Measurements from ENCODE around the gene BMS1.
"Not testable (repeated sequence)": the region's sequence is repeated elsewhere in the genome, so short reads cannot be mapped to it uniquely, and the experiment has no call there.

BMS1 gene, protein sequence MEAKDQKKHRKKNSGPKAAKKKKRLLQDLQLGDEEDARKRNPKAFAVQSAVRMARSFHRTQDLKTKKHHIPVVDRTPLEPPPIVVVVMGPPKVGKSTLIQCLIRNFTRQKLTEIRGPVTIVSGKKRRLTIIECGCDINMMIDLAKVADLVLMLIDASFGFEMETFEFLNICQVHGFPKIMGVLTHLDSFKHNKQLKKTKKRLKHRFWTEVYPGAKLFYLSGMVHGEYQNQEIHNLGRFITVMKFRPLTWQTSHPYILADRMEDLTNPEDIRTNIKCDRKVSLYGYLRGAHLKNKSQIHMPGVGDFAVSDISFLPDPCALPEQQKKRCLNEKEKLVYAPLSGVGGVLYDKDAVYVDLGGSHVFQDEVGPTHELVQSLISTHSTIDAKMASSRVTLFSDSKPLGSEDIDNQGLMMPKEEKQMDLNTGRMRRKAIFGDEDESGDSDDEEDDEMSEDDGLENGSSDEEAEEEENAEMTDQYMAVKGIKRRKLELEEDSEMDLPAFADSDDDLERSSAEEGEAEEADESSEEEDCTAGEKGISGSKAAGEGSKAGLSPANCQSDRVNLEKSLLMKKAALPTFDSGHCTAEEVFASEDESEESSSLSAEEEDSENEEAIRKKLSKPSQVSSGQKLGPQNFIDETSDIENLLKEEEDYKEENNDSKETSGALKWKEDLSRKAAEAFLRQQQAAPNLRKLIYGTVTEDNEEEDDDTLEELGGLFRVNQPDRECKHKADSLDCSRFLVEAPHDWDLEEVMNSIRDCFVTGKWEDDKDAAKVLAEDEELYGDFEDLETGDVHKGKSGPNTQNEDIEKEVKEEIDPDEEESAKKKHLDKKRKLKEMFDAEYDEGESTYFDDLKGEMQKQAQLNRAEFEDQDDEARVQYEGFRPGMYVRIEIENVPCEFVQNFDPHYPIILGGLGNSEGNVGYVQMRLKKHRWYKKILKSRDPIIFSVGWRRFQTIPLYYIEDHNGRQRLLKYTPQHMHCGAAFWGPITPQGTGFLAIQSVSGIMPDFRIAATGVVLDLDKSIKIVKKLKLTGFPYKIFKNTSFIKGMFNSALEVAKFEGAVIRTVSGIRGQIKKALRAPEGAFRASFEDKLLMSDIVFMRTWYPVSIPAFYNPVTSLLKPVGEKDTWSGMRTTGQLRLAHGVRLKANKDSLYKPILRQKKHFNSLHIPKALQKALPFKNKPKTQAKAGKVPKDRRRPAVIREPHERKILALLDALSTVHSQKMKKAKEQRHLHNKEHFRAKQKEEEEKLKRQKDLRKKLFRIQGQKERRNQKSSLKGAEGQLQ

DNA sequence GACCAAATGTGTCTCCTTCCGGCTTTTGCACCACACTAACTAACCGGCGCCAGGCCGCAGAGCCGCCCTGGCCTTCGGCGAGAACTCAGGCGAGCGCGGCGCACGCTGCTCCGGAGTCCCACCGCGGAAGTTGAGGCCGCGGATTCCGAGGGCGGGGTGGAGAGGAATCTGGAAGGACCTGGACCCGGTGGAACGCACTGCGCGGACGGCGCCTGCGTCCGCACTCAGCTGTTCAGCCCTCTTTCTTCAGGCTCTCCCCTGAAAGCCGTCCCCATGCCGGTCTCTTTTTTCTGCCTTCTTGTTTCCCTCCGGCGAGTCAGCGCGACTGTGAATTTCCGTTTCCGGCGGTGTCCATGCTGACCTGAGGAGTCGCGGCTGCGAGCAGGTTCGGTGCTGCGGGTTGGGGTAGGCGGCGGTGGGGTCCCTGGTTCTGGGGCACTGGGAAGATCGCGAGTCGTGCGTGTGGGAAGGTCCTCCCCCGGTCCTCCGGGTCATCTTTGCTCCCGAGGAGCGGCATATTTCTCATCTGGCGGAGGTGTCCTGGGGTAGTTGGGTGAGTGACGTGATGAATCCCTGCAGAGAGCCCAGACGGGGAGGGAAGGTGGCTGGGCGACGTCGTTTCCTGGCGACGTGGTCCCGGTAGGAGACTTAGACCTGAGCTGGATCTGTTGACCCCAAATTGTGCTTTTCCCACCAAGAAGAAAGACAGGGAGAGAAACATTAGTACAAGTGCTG is at the start of gene BMS1:
Gene BMS1, plus strand, starts transcription at position 350 of the 735 bp plus-strand sequence. CDS start 1,600 bp downstream, outside the sequence.
- peak; percentile 94 for DNase-seq

DNA sequence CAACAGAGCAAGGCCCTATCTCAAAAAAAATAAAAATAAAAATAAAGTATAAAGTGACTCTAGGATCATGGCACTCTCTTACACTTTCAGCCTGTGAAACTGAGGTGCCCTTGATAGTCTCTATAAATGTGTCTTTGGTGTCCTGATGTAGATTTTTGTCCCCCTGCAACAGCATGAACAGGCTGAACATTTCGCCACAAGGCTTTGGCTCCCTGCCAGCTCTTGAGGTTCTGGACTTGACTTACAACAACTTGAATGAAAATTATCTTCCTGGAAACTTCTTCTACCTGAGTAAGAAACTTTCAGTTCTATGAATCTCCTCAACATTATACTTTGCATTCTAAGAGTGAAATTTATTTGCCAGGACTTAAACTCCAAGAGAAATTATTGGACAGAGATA is 48.1 kb upstream of the BMS1 start:
- DNase-seq, result no peak

DNA sequence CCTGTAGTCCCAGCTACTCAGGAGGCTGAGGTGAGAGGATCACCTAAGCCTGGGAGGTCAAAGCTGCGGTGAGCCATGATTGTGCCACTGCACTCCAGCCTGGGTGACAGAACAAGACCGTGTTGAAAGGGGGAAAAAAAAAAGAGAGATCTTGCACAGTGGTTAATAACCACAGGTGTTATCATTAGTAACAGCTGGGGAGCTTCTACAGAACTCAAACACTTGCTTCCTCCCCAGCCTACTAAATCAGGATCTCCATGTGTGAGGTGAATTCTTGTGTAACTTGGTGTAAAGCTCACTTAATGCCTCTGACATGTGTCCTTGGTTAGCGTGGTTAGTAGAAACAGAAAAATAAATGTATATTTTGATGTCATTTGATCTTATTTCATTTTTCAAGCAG is 43.9 kb upstream of the BMS1 start:
- no peak for DNase-seq

DNA sequence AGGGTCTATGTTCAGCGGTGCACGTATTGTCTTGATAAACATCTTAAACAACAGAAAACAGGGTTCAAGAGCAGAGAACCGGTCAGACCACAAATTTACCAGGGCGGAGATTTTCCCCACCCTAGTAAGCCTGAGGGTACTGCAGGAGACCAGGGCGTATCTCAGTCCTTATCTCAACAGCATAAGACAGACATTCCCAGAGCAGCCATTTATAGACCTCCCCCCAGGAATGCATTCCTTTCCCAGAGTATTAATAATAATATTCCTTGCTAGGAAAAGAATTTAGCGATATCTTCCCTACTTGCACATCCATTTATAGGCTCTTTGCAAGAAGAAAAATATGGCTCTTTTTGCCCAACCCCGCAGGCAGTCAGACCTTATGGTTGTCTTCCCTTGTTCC is 41.1 kb upstream of the BMS1 start:
- DNase-seq, result not testable (repeated sequence)

DNA sequence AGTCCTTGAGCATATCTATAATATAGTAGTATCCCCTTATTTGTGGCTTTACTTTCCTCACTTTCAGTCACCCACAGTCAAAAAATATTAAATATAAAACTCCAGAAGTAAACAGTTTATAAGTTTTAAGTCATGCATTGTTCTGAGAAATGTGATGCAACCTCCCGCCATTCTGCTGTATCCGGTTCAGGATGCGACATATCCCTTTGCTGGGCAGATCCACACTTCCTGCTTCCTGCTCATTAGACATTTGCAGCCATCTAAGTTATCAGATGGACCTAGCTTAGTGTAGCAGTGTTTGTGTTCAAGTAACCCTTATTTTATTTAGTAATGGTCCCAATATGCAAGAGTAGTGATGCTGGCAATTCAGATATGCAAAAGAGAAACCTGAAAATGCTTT is 38.9 kb upstream of the BMS1 start:
- no peak for DNase-seq

DNA sequence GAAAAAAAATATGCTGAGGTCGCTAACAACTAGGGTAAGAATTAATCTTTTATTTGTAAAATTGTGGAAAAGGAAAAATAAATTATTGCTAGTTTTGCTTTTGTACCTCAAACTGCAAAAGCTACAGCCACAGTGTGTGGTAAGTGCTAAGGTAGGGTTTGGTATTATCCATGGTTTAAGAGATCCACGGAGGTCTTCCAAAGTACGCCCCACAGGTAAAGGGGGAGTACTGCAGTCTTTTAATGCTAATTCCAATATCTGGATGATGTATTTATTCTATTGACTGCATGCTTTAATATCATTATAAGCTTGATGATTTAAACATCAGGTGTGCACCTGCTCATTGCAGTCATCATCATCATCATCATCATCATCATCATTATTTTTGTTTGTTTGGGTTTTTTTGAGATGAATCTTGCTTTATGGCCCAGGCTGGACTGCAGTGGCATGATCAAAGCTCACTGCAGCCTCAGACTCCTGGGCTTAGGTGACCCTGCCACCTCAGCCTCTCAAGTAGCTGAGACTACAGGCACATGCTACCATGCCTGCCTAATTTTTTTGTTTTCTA is 38.4 kb upstream of the BMS1 start:
- DNase-seq, result no peak

DNA sequence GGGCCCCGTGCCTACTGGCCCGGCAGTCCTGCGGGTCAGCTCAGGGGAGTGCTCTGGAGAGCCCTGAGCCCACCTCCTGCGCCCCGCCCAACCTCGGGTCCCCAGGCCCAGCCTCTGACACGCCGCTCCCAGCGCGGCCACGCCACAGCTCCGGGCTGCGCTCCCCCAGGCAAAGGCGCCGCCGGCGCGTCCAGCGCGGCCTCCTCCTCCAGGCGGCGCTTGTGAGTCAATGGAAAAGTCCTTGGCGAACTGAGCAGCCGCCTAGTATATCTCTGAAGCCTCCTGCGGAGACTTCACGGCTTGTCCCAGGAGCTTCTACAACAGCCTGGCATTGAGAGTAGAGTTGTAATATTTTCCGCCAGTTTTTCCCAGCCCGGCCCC is 29.5 kb upstream of the BMS1 start:
- peak; percentile 78 for DNase-seq

DNA sequence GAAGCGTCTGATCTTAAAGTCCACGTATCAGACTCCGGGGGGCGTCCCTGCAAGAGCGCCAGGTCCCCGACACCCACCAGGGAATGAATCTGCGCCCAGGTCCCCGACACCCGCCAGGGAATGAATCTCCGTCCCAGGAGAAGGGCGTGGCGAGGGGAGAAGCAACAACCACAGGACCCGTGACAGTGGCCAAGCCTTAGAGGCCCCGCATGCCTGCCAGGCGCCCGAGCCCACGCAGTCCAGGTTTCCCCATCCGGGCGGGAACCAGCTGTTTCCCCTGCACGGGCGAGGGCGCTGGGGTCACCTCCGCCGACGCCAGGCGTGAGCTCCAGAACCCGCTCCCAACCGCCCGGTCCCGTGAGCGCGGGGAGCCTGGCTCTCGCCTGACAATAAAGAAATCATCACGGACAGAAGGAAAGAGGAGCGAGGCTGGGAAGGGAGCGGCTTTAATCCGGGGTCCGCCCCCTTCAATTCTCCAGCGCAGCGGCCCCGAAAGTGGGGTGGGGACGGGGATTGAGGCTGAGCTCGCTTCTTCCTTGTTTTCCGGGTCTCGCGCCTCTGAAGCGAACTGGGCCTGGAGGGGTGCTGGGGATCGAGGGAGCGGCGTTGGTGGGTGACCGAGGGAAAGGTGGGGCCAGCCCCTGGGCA is 29.0 kb upstream of the BMS1 start:
- DNase-seq, result no peak

DNA sequence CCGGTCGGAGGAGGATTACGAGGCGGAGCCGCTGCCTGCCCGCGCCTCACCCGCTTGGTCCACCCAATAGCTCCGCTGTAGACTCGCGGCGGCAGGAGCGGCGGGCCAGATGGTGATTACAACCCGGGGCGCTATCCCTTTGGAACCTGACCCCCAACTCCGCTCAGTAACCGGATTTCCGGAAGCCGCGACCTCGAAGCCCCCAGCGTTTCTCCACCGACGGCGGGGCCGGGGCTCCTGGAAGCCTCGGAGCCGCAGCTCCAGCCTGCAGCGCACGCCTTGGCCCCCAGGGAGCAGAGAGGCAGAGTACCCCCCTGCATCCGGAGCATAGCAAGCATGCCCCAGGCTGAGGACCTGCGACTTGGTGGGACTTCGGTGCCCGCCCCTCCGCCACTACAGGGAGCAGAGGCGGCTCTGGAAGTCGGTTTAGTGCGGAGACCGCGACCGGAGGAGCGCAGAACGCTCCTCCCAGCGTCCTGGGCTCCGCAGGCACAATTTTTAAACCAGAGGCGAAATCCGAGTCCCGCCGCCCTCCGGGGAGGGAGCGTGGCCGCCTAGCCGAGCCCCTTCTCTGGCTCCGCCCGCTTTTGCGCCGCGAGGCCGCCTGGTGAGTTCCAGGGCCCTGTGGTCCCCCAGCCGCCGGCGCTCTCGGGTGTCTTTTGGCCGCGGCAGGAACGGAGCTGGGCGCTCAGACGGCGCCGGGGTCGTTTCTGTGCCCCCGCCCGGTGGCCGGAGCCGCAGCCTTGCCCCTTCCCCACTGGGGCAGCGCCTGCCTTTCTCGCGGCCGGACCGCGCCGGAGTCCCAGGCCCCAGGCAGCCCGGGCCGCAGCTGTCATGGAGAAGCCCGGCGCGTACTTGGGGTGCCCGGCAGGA is 28.2 kb upstream of the BMS1 start:
- DNase-seq, result peak; percentile 7

DNA sequence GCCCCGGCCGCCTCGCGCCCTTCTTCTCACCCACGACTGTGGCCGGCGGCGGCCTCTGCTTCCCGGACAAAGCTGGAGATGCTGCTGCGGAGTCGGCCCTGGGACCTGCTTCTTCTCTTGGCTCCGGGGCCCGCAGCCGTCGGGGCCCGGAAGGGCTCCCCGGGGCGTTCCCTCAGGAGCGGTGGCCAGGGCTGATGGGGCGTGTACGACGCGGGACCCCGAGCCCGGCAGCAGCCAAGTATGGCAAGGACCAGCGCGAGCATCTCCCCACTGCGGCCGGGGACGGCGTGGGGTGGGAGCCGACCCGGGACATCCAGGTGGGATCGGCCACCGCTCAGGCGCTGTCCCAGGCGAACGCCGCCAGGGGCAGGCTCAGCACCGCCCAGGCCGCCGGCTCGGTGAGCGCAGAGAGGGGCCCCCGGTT is 27.6 kb upstream of the BMS1 start:
- DNase-seq, result no peak

DNA sequence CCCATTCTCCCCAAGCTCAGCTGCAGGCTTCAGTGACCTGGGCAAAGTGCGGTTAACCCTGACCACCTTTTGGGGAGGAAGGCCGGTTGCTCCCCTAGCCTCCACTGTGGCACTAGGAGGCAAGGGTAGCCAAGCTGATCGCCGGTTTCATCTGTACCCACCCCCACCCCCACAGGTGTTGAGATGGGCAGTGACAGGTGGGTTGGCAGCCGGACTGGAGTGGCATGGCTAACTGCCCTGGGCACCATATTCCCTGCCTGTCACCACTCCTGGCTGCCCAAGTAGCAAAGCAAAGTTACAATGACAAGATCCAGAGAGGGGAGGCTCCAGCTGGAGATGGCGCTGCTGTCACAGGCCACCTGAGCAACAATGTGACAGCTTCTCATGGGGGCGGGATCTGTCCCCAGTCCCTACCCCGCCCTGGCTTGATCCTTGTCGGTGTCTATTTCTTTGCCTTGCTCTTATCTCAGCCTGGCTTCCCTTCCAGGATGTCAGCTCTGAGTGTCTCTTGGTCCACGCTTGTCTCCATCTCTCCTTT is 27.0 kb upstream of the BMS1 start:
- DNase-seq, result no peak

DNA sequence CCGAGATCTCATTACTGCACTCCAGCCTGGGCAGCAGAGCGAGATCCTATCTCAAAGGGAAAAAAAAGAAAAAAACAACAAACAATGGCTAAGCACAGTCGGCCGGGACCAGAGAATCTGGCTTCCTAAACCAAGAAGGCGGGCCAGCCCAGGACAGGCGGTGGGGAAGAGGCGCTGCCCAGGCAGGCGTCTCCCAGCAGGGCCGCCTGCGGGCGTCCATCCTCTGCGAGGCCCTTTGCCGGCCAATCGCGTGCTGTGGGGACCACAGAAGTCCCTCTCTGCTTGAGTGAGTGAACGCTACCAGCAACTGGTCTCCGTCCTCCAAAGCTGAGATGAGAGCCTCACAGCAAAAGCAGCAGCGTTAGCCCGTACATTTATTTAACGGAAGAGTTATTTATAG is 14.7 kb upstream of the BMS1 start:
- DNase-seq, result no peak

DNA sequence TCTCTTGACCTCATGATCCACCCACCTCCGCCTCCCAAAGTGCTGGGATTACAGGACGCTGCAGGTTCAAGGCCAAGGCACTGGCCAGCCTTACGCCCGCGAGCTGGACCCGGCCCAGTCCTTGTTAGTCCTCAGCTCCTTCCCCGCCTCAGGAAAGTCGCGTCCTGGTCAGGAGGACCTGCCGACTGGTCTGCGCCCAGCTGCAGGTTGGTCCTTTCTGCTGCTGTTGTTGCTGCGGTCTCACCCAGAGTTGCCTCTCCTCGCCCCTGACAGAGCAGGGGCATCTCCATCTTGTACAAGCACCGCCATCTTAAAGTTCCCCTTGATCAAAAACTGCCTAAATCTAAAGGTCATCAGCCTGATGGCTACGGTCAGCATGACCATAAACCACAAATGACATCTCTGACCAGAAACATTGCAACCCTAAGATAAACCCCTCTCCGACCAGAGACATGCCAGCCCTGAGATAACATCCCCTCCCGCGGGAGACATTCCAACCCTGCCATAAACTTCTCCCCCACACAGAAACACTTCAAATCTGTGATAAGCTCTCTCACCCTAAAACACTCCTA is 13.9 kb upstream of the BMS1 start:
- no peak for DNase-seq

DNA sequence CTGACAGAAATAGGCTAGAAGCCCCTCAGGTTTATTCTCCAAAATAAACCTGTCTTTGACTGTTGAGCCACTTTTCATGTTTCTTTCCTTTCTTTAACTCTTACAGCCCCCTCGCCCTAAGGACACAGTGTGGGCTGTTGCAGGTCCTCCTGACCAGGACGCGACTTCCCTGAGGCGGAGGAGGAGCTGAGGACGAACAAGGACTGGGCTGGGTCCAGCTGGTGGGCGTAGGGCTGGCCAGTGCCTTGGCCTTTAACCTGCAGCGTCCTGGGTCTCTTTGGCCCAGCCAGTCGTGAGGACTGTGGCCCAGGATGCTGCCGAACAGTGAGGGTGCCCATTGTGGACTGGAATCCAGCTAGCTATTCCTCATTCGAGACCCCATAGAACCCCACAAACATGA is 13.4 kb upstream of the BMS1 start:
- no peak for DNase-seq

DNA sequence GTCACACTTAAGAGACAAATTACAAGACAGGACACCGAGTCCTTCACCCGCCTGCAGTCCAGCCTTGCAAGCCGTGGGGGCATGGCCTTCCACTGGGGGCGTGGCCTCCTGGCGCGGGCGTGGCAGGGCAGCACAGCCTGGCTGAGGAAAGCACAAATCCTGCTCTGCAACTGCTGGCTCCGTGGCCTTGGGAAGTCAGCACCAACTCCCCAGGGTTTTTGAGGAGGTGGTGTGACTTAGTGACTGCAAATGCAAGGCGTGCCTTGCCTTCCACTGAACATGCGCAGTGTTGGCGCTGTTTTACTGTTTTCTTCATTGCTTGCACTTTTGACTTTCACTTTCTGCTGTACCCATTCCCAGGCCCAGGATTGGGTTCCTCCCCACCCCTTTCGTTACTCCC is 12.9 kb upstream of the BMS1 start:
- no peak for DNase-seq

DNA sequence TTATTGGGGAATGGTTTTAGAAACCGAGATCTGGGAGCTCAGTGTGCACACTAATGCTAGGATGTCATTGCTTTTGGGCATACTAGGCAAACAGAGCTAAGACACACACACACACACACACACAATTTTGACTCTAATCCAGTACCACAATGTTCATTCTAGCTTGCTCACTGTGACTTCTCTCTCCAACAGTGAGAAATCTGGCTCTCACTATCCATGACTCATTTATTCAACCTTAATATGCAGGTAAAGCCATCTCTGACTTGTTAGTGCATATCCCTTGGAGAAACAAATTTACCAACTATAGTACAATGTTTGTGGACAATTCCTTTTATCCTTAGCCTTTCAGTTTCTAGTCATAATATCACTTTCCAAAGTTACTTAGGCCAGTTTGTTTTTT is 5.9 kb upstream of the BMS1 start:
- no peak for DNase-seq

DNA sequence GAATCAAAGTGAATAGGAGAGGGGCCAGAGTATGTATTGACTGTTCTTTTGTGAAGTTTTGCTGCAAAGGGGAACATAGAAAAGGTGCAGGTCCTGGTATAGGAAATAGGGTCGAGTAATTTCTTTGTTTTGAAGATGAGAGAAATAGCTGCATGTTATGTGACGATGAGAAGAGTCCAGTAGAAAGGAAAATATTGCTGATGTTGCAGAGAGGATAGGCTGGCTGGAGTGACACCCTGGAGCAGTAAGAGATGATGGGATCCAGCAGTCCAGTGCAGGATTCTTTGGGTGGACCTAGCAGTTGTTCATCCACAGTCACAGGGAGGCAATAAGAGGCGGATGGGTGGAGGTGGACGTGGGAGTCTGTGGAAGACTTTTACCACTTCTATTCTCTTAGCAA is 2.1 kb upstream of the BMS1 start:
- DNase-seq, result no peak

DNA sequence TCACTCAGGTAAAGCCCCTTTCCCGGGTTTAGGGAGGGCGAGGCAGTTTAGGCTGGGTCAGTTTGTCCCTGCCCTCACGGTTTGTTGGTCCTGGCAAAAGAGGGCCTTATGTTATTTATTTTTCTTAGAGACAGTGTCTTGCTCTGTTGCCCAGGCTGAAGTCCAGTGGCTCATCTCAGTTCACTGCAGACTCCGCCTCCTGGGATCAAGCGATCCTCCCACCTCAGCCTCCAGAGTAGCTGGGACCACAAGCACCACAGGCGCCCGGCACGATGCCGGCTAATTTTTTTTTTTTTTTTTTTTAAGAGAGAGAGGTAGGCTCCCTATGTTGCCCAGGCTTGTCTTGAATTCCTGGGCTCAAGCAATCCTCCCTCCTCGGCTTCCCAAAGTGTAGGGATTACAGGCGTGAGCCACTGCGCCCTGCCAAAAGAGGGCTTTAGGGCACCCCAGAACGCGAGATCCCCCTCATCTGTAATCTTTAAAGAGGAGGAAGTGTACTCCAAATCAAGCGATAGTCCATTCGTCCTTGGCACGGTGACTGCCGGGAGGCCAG is 626 bp upstream of the BMS1 start:
- peak; percentile 20 for DNase-seq

DNA sequence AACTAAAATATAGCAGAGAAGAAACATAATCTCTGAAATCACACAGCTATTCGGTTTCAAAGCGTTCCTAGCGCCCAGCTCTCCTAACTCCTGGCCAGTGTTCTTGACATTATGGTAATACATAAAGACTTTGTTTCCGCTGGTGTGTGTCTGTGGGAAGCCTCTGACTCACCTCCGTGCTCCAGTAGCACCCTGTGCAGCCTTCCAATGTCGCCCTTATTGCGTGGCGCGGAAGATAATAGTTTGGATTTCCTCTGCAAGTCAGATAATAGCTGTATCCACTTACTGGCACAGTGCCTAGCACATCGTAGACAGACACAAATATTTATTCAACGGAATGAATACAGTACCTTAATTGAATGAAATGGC is 570 bp downstream of the BMS1 start:
- DNase-seq, result peak; percentile 52

DNA sequence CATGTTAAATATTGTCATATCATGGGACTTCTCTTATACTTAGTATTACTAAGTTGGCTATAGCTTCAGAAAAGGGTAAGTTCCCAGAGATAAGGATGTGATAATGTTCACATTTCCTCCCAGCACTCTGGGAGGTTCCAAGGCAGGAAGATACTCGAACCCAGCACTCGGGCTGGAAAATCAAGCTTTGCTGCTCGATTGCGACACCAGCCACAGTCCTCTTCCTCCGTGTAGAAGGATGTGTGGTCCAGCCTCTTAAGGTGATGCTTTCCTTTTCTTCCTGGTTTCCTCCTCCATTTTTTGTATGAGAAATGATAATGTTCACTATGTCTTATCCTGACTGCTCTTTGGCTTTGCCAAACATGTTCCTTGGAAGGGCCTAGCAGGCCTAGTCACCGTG is 3.2 kb downstream of the BMS1 start:
- no peak for DNase-seq

Measured in activated CD4-positive, alpha-beta T cell treated with anti-CD3 and anti-CD28 coated beads, Interleukin-10, Interleukin-2, amounts not matched to agents 100 ng/mL and 50 ng/mL, durations not matched to agents 16 hours and 8 hours (primary cell).